ENCODE results near the gene NDUFAF4.

Gene NDUFAF4

GRCh38 chr6:96897396-96898240 is at the start of gene NDUFAF4:
TSS of gene NDUFAF4 (minus strand) at chr6:96897891. CDS start at chr6:96897801, 90 bp downstream.
- peak; percentile 96 for DNase-seq (ENCODE audit: low spot score)

- DNase-seq (ENCODE audit: low spot score): peak; percentile 53
Measured at GRCh38 chr6:96947055-96947454, 49.4 kb upstream of the NDUFAF4 start.

- no peak for DNase-seq (ENCODE audit: low spot score)
Measured at GRCh38 chr6:96943555-96944215, 46.0 kb upstream of the NDUFAF4 start.

- DNase-seq (ENCODE audit: low spot score): no peak
Measured at GRCh38 chr6:96942676-96943075, 45.0 kb upstream of the NDUFAF4 start.

- no peak for DNase-seq (ENCODE audit: low spot score)
Measured at GRCh38 chr6:96940322-96940721, 42.6 kb upstream of the NDUFAF4 start.

GRCh38 chr6:96939007-96939805 is 41.5 kb upstream of the NDUFAF4 start:
- peak; percentile 23 for DNase-seq (ENCODE audit: low spot score)

- no peak for DNase-seq (ENCODE audit: low spot score)
Measured at GRCh38 chr6:96934087-96934486, 36.4 kb upstream of the NDUFAF4 start.

GRCh38 chr6:96931198-96931597 is 33.5 kb upstream of the NDUFAF4 start:
- no peak for DNase-seq (ENCODE audit: low spot score)

- no peak for DNase-seq (ENCODE audit: low spot score)
Measured at GRCh38 chr6:96929741-96930140, 32.0 kb upstream of the NDUFAF4 start.

- no peak for DNase-seq (ENCODE audit: low spot score)
Measured at GRCh38 chr6:96927660-96928059, 30.0 kb upstream of the NDUFAF4 start.

- DNase-seq (ENCODE audit: low spot score): no peak
Measured at GRCh38 chr6:96926425-96926824, 28.7 kb upstream of the NDUFAF4 start.

GRCh38 chr6:96925290-96925687 is 27.6 kb upstream of the NDUFAF4 start:
- no peak for DNase-seq (ENCODE audit: low spot score)

GRCh38 chr6:96923871-96924493 is 26.3 kb upstream of the NDUFAF4 start:
- peak; percentile 31 for DNase-seq (ENCODE audit: low spot score)

GRCh38 chr6:96923400-96923799 is 25.7 kb upstream of the NDUFAF4 start:
- DNase-seq (ENCODE audit: low spot score): no peak

- no peak for DNase-seq (ENCODE audit: low spot score)
Measured at GRCh38 chr6:96917098-96917497, 19.4 kb upstream of the NDUFAF4 start.

GRCh38 chr6:96913621-96914020 is 15.9 kb upstream of the NDUFAF4 start:
- DNase-seq (ENCODE audit: low spot score): no peak

- DNase-seq (ENCODE audit: low spot score): no peak
Measured at GRCh38 chr6:96911751-96912150, 14.1 kb upstream of the NDUFAF4 start.

- DNase-seq (ENCODE audit: low spot score): no peak
Measured at GRCh38 chr6:96911171-96911570, 13.5 kb upstream of the NDUFAF4 start.

- DNase-seq (ENCODE audit: low spot score): no peak
Measured at GRCh38 chr6:96909811-96910210, 12.1 kb upstream of the NDUFAF4 start.

GRCh38 chr6:96907498-96907897 is 9.8 kb upstream of the NDUFAF4 start:
- DNase-seq (ENCODE audit: low spot score): peak; percentile 91

- DNase-seq (ENCODE audit: low spot score): no peak
Measured at GRCh38 chr6:96900873-96901272, 3.2 kb upstream of the NDUFAF4 start.

GRCh38 chr6:96899451-96899998 is 1.8 kb upstream of the NDUFAF4 start:
- DNase-seq (ENCODE audit: low spot score): no peak
